NOMO-1 (cell line): ENCODE measurements around the gene FAM174C.

ENCODE experiments used
- DNase-seq, 2 experiments: peaks; one replicate each; lab custom pipeline; 2025; ENCODE audit not compliant: unreplicated experiment in 2 of 2; lab: John Stamatoyannopoulos, UW

Gene FAM174C

GRCh38 chr19:1284293-1284978 lies 9.1 kb downstream of the FAM174C start:
- no peak for DNase-seq

- no peak for DNase-seq
Observed at GRCh38 chr19:1284979-1285736, 9.8 kb downstream of the FAM174C start.

GRCh38 chr19:1285737-1286360 lies 10.5 kb downstream of the FAM174C start, which contains the start of gene EFNA2:
TSS of gene EFNA2 (plus strand) at chr19:1285873. CDS start at chr19:1286169, 296 bp downstream.
- DNase-seq, result no peak

GRCh38 chr19:1286487-1287353 lies 11.4 kb downstream of the FAM174C start:
- no peak for DNase-seq

- no peak for DNase-seq
Observed at GRCh38 chr19:1287354-1288225, 12.3 kb downstream of the FAM174C start.

- DNase-seq, result no peak
Observed at GRCh38 chr19:1288226-1288612, 12.9 kb downstream of the FAM174C start.

- DNase-seq, result no peak
Observed at GRCh38 chr19:1288833-1289685, 13.7 kb downstream of the FAM174C start.

GRCh38 chr19:1289686-1290025 lies 14.3 kb downstream of the FAM174C start:
- no peak for DNase-seq

GRCh38 chr19:1290196-1290702 lies 14.9 kb downstream of the FAM174C start:
- DNase-seq, result no peak

GRCh38 chr19:1290703-1291651 lies 15.6 kb downstream of the FAM174C start:
- DNase-seq, result no peak

GRCh38 chr19:1291761-1292418 lies 16.6 kb downstream of the FAM174C start:
- no peak for DNase-seq

GRCh38 chr19:1292419-1293151 lies 17.3 kb downstream of the FAM174C start:
- no peak for DNase-seq

- DNase-seq, result no peak
Observed at GRCh38 chr19:1293782-1294604, 18.7 kb downstream of the FAM174C start.

- DNase-seq, result no peak
Observed at GRCh38 chr19:1294688-1295087, 19.4 kb downstream of the FAM174C start.

GRCh38 chr19:1295169-1296012 lies 20.1 kb downstream of the FAM174C start:
- no peak for DNase-seq
